Activated naive CD8-positive, alpha-beta T cell treated with anti-CD3 and anti-CD28 coated beads, Interleukin-2, amount 50 U/mL, for 16 hours (primary cell): ENCODE results near the gene WNT7A.

Experiments
- DNase-seq: peaks from one replicate; pipeline ENCODE4 v3.0.0-alpha.2; 2020; ENCODE audit warnings: low read depth, low spot score

The WNT7A gene

GRCh38 chr3:13884851-13885703 is 5.2 kb upstream of the WNT7A start:
- no peak for DNase-seq

- no peak for DNase-seq
Observed at GRCh38 chr3:13883681-13884080, 3.8 kb upstream of the WNT7A start.

GRCh38 chr3:13882876-13883275 is 3.0 kb upstream of the WNT7A start:
- no peak for DNase-seq

- no peak for DNase-seq
Observed at GRCh38 chr3:13881536-13882410, 1.9 kb upstream of the WNT7A start.

GRCh38 chr3:13880811-13881156 is 913 bp upstream of the WNT7A start:
- DNase-seq: no peak

- no peak for DNase-seq
Observed at GRCh38 chr3:13879102-13879945, 547 bp downstream of the WNT7A start.

GRCh38 chr3:13878281-13879101 is 1.4 kb downstream of the WNT7A start:
- DNase-seq: no peak

GRCh38 chr3:13877911-13878280 is 2.0 kb downstream of the WNT7A start:
- no peak for DNase-seq

GRCh38 chr3:13876451-13877100 is 3.3 kb downstream of the WNT7A start:
- DNase-seq: no peak

GRCh38 chr3:13874891-13875290 is 5.0 kb downstream of the WNT7A start:
- no peak for DNase-seq

GRCh38 chr3:13873818-13874217 is 6.1 kb downstream of the WNT7A start:
- no peak for DNase-seq

GRCh38 chr3:13872451-13872850 is 7.4 kb downstream of the WNT7A start:
- DNase-seq: no peak

GRCh38 chr3:13871791-13872190 is 8.1 kb downstream of the WNT7A start:
- no peak for DNase-seq

GRCh38 chr3:13870902-13871301 is 9.0 kb downstream of the WNT7A start:
- DNase-seq: no peak

- DNase-seq: no peak
Observed at GRCh38 chr3:13869761-13870343, 10.0 kb downstream of the WNT7A start.

GRCh38 chr3:13868844-13869724 is 10.8 kb downstream of the WNT7A start:
- DNase-seq: no peak

GRCh38 chr3:13867732-13868131 is 12.1 kb downstream of the WNT7A start:
- no peak for DNase-seq

GRCh38 chr3:13866041-13866965 is 13.6 kb downstream of the WNT7A start:
- DNase-seq: no peak
